Right lobe of liver (tissue), 6 donors: ENCODE measurements around the gene RPS6KL1. TPM values are rescaled to one million over a fixed set of nuclear protein-coding genes. Genes with fewer than 3 reads are reported as not detected.

Experiments
- ATAC-seq, 4 donors: fragments of 200-7000 bp; cut with Tn5 transposase; one replicate each; pipeline ENCODE4 v1.9.1; 2020; ENCODE audit warnings: mild to moderate bottlenecking in 4 of 4, moderate library complexity in 4 of 4
- DNase-seq, 3 donors: peaks; one replicate each; pipeline ENCODE4 v3.0.0-alpha.2; 2020
- H3K27ac ChIP-seq, 3 donors: fragments of 200-600 bp; one replicate each; pipeline ENCODE4 v1.8.0; 2022
- H3K27me3 ChIP-seq, 2 donors: fragments of 200-600 bp; one replicate each; pipeline ENCODE4 v1.8.0; 2022
- H3K36me3 ChIP-seq, 4 donors: fragments of 200-600 bp; sonication (generic) in 1 of 4; one replicate each; pipeline versions ENCODE4 v1.5.1 to v1.8.0; 2017 to 2022; ENCODE audit warnings: control low read depth in 1 of 4
- H3K4me1 ChIP-seq, 4 donors: fragments of 200-600 bp; sonication (generic) in 1 of 4; one replicate each; pipeline versions ENCODE4 v1.5.1 to v1.8.0; 2017 to 2022; ENCODE audit warnings: control low read depth in 1 of 4
- H3K4me3 ChIP-seq, 3 donors: fragments of 200-600 bp; one replicate each; pipeline ENCODE4 v1.8.0; 2022
- H3K9me3 ChIP-seq, 4 donors: fragments of 200-600 bp; sonication (generic) in 1 of 4; one replicate each; pipeline versions ENCODE4 v1.5.1 to v1.8.0; 2017 to 2022; ENCODE audit warnings: control low read depth in 1 of 4
- CTCF ChIP-seq, 4 donors: fragments of 200-600 bp in 3 of 4; fragments of 450-650 bp in 1 of 4; IDR thresholded peaks; one replicate each; pipeline versions ENCODE4 v1.5.1 to v1.8.0; 2016 to 2022; ENCODE audit warnings: antibody characterized with exemption in 4 of 4, mild to moderate bottlenecking in 2 of 4
- POLR2A ChIP-seq: fragments of 450-650 bp; IDR thresholded peaks from one replicate; pipeline ENCODE4 v1.6.1; 2017; ENCODE audit warnings: antibody characterized with exemption, mild to moderate bottlenecking
- WGBS: methylation state at CpG from one replicate; pipeline ENCODE4 v1.1.6; 2018; ENCODE audit warnings: low coverage, low lambda C conversion rate; ENCODE audit not compliant: insufficient coverage; ENCODE audit errors: missing lambda C conversion rate; 5-methylcytosine and 5-hydroxymethylcytosine counted together
- intact Hi-C, 2 donors: fragments of 100-400 bp; cut with DNase I; formaldehyde crosslinking; loops; one replicate each; pipeline versions ENCODE4 v1.11.2 to v1.14.1; 2022
- total RNA-seq, 6 experiments: library from RNA; depleted of rRNA in 2 of 6; stranded (reverse); fragments of >200 nt in 2 of 6; fragmentation: NEBNext Ultra II Directional in 3 of 6; extraction: Animal tissue kit (Norgen Biotek cat#: 25700) in 3 of 6; gene quantifications; one replicate each; pipeline versions ENCODE4 v1.1.0 to v1.2.4, GENCODE V29; 2016 to 2023
- donor health status: DM: no; HTN: yes; CAD: no.
- donor health status: DM: no; HTN: no; CAD: no.
- donor health status: DM: no; HTN: no; CAD: no.
- donor health status: DM: no; HTN: yes; CAD: no.
- donor health status: DM: no; HTN: yes; CAD: no.

Gene RPS6KL1
- total RNA-seq, 6 experiments from 2014 or later: 3.9 to 7.9 (median 4.9) TPM

- Histone ChIP-seq H3K36me3 (no peaks in the 10 kb centered on the region), H3K4me3 (no peak overlapping the region), H3K27me3 (no peaks in the 10 kb centered on the region), H3K4me1 (peaks cover 0 to 3% (median 0%) of the 10 kb centered on the region in 4 donors), H3K27ac (no peak overlapping the region), H3K9me3 (no peaks in the 10 kb centered on the region)
- TF ChIP-seq CTCF (IDR thresholded peaks at IDR 0.05): no peak
- TF ChIP-seq POLR2A: no peak
- 90% methylated on average over 7 of the region's 19 CpGs for WGBS
- intact Hi-C loops: no loop called here
- DNase-seq (no peak), ATAC-seq (no peak)
These were observed 1.9 kb downstream of the RPS6KL1 start for GRCh38 chr14:74921053-74921620.

DNA sequence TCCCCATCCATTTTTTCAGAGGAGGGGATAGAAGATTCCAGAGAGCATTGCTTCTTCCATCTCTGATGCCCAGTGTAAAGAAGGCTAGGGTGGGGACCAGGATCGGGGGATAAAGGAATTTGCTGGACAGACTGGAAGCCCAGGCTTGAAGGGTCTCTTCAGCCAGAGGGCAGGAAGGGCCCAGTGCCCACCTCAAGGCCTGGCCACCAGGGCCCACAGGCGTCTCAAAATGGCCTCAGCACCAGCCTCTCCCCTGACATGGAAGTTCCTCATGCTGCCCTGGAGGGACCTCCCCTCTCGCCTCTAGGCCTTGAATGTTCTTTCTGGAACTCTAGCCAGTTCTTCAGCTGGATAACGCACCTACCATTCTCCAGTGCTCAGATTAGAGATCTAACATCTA, 2.8 kb downstream of the RPS6KL1 start:
- no peak overlapping the region for H3K27ac ChIP-seq
- no peak overlapping the region for H3K4me3 ChIP-seq
- peaks cover 0 to 3% (median 0%) of the 10 kb centered on the region in 4 donors for H3K4me1 ChIP-seq
- intact Hi-C loops: no loop called here
- WGBS: 83% methylated on average over 1 of the region's 4 CpGs
- no peaks in the 10 kb centered on the region for H3K9me3 ChIP-seq
- H3K36me3 ChIP-seq: no peaks in the 10 kb centered on the region
- H3K27me3 ChIP-seq: no peaks in the 10 kb centered on the region
- ATAC-seq: no peak
- TF ChIP-seq POLR2A (no peak), CTCF (IDR thresholded peaks at IDR 0.05) (no peak)
- no peak for DNase-seq

DNA sequence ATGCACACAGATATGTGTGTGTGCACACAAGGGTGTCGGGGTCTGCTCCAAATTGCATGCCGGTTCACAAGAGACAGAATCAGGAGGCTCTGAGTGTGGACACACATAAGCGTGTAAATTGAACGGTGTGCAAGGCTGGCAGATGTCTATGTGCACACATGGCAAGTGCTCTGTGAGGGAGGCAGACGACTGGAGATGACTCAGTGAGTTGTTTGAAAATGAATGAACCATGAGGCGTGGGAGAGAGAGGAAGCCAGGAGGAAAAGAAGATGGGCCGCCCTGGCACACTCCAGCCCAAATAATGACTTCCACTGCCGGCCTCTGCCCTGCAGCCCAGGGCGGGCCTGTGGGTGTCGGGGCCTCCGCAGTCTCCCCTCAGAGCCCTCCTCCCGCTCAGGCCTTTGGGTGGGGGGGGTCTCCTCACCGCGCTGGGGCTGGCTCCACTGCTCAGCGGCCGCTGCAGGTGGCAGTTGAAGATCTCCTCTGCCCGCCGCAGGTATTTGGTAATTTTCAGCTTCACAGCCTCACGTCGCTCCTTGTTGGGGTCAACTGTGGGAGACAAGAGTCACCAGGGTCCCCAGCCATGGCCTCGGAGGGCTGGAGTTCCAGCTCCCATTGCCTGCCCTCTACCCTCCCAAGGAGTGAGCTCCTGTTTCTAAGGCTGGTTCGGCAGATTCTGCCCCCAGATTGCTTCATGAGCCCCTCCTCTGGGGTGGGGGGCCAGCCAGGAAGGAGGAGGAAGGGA, 3.5 kb downstream of the RPS6KL1 start:
- intact Hi-C loops: no loop called here
- Histone ChIP-seq H3K4me3 (no peak overlapping the region), H3K27ac (no peak overlapping the region), H3K4me1 (peaks cover 0 to 3% (median 0%) of the 10 kb centered on the region in 4 donors), H3K36me3 (no peaks in the 10 kb centered on the region), H3K9me3 (no peaks in the 10 kb centered on the region), H3K27me3 (no peaks in the 10 kb centered on the region)
- 63% methylated on average over 5 of the region's 22 CpGs for WGBS
- DNase-seq (no peak), ATAC-seq (no peak)
- no peak for TF ChIP-seq CTCF (IDR thresholded peaks at IDR 0.05)
- TF ChIP-seq POLR2A: no peak

DNA sequence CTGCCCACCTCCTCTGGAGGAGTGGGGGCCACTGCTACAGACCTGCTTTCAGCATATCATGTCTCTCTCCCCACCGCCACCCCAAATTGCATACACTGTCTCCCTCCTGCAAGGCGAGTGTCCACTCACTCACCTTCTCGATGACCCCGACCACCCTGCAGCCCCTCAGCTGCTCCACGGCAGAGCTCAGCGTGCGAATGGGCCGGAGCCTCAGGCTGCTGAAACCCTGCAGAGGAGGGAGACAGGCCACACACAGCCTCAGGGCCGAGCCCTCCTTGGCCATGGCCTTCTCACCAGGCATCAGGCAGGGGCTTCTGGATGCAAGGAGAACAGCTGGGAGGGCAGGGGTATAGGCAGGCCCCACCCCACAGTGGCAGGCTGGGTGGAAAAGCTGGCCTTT, 4.7 kb downstream of the RPS6KL1 start:
- no CpG with 5 or more reads among the region's 9 CpGs for WGBS
- TF ChIP-seq CTCF (IDR thresholded peaks at IDR 0.05): no peak
- no peak for TF ChIP-seq POLR2A
- Histone ChIP-seq H3K27ac (no peak overlapping the region), H3K27me3 (no peaks in the 10 kb centered on the region), H3K36me3 (no peaks in the 10 kb centered on the region), H3K4me1 (peaks cover 0 to 6% (median 0%) of the 10 kb centered on the region in 4 donors), H3K4me3 (no peak overlapping the region), H3K9me3 (no peaks in the 10 kb centered on the region)
- intact Hi-C loops: no loop called here
- no peak for ATAC-seq
- no peak for DNase-seq
